K562 (cell line): Measurements from ENCODE around the gene NUP35. TPM values are rescaled to one million over a fixed set of nuclear protein-coding genes. Genes with fewer than 3 reads are reported as not detected.

Source experiments
- ARID1B ChIP-seq: fragments of 450-650 bp; IDR thresholded peaks from 2 replicates; pipeline ENCODE4 v1.6.1; 2016; ENCODE audit warnings: antibody characterized with exemption, mild to moderate bottlenecking, inconsistent platforms
- ATF1 ChIP-seq, 2 experiments: fragments of 450-650 bp in 1 of 2; IDR thresholded peaks; 2 replicates each; pipeline ENCODE4 v1.6.1; 2016; ENCODE audit warnings: missing compliant biosample characterization in 1 of 2, missing genetic modification characterization in 1 of 2
- BRCA1 ChIP-seq, 2 experiments: fragments of 450-650 bp in 1 of 2; sonication (generic) in 1 of 2; formaldehyde crosslinking in 1 of 2; IDR thresholded peaks; 2 replicates each; pipeline versions ENCODE4 v1.5.0 to v1.6.1; 2017 to 2020; ENCODE audit warnings: mild to moderate bottlenecking in 1 of 2, missing genetic modification reagents in 1 of 2
- CEBPB ChIP-seq: fragments of 450-650 bp; IDR thresholded peaks from 2 replicates; pipeline ENCODE4 v1.6.1; 2016; ENCODE audit warnings: missing genetic modification characterization, missing compliant biosample characterization
- KAT2B ChIP-seq: IDR thresholded peaks from one replicate; pipeline ENCODE4 v1.6.1; 2012; ENCODE audit warnings: low read depth, mild to moderate bottlenecking, control low read depth, inconsistent platforms, low read length, moderate library complexity
- KDM1A ChIP-seq, 2 experiments: fragments of 450-650 bp; IDR thresholded peaks; 2 replicates each; pipeline ENCODE4 v1.6.1; 2016; ENCODE audit warnings: mild to moderate bottlenecking in 2 of 2
- KLF10 ChIP-seq: fragments of 250-450 bp; sonication (Bioruptor Pico); IDR thresholded peaks from 2 replicates; pipeline ENCODE4 v1.6.1; 2021; ENCODE audit warnings: matching md5 sums
- L3MBTL2 ChIP-seq: fragments of 450-650 bp; IDR thresholded peaks from 2 replicates; pipeline ENCODE4 v1.6.1; 2016; ENCODE audit warnings: mild to moderate bottlenecking, moderate library complexity
- NCOA4 ChIP-seq: fragments of 450-650 bp; IDR thresholded peaks from 2 replicates; pipeline ENCODE4 v1.6.1; 2018; ENCODE audit warnings: mild to moderate bottlenecking; ENCODE audit not compliant: partially characterized antibody
- NFXL1 ChIP-seq: fragments of 450-650 bp; formaldehyde crosslinking; IDR thresholded peaks from 2 replicates; pipeline ENCODE4 v1.4.0; 2021; ENCODE audit warnings: mild to moderate bottlenecking
- RFX1 ChIP-seq: fragments of 450-650 bp; IDR thresholded peaks from 2 replicates; pipeline ENCODE4 v1.6.1; 2016; ENCODE audit warnings: mild to moderate bottlenecking, moderate library complexity
- SAFB2 ChIP-seq: fragments of 200-400 bp; formaldehyde crosslinking; IDR thresholded peaks from 2 replicates; pipeline ENCODE4 v1.6.1; 2018; ENCODE audit warnings: borderline replicate concordance, low read length, low read depth, moderate library complexity; ENCODE audit not compliant: severe bottlenecking
- SRSF3 ChIP-seq: fragments of 200-400 bp; formaldehyde crosslinking; IDR thresholded peaks from 2 replicates; pipeline ENCODE4 v1.6.1; 2016; ENCODE audit warnings: mild to moderate bottlenecking, low read length, moderate library complexity; ENCODE audit not compliant: insufficient read depth
- SRSF9 ChIP-seq: fragments of 200-400 bp; formaldehyde crosslinking; IDR thresholded peaks from 2 replicates; pipeline ENCODE4 v1.6.1; 2017; ENCODE audit warnings: low read depth, low read length, borderline replicate concordance
- ZKSCAN8 ChIP-seq: fragments of 200-800 bp; sonication (Bioruptor generic); IDR thresholded peaks from 2 replicates; pipeline ENCODE4 v1.6.1; 2016; ENCODE audit warnings: missing genetic modification characterization, missing compliant biosample characterization
- ZNF24 ChIP-seq: fragments of 450-650 bp; IDR thresholded peaks from 2 replicates; pipeline ENCODE4 v1.6.1; 2016
- ZNF3 ChIP-seq: fragments of 250-450 bp; sonication (Bioruptor Pico); IDR thresholded peaks from 2 replicates; pipeline ENCODE4 v1.5.0; 2021; ENCODE audit warnings: mild to moderate bottlenecking, moderate library complexity
- polyA plus RNA-seq, 8 experiments: library from polyadenylated mRNA; depleted of rRNA in 4 of 8; stranded (reverse) in 5 of 8; unstranded in 3 of 8; fragments of >200 nt; fragmentation: Nextera tagmentation in 2 of 8; fragmentation: Illumina TruSeq in 1 of 8; extraction: Ambion mirVana in 2 of 8; extraction: Trizol in 1 of 8; gene quantifications; 2 replicates each; pipeline versions ENCODE4 v1.2.1 to v1.2.3, GENCODE V29; 2011 to 2014; ENCODE audit warnings: inconsistent platforms in 1 of 8, missing spikeins in 1 of 8
- total RNA-seq, 7 experiments: library from RNA; depleted of rRNA in 6 of 7; stranded (reverse); fragments of >200 nt in 6 of 7; fragmentation: Illumina TruSeq in 2 of 7; extraction: Trizol in 2 of 7; gene quantifications; 2 replicates each; pipeline versions ENCODE4 v1.2.1 to v1.2.3, GENCODE V29; 2011 to 2021; ENCODE audit warnings: low replicate concordance in 1 of 7
- TF ChIP-seq, protein P1 (sequence below): fragments of 450-650 bp; IDR thresholded peaks from 2 replicates; pipeline ENCODE4 v1.6.1; 2018; ENCODE audit warnings: mild to moderate bottlenecking, low read depth; ENCODE audit not compliant: partially characterized antibody
- TF ChIP-seq, protein P2 (sequence below), 2 experiments: IDR thresholded peaks; 2 replicates each; pipeline ENCODE4 v1.6.1; 2012; ENCODE audit warnings: improper control_type of control experiment in 2 of 2, low read depth in 2 of 2, low read length in 2 of 2, borderline replicate concordance in 1 of 2
- TF ChIP-seq, protein P3 (sequence below): fragments of 250-450 bp; sonication (Bioruptor Pico); IDR thresholded peaks from 2 replicates; pipeline ENCODE4 v1.8.0; 2021; ENCODE audit warnings: moderate library complexity, mild to moderate bottlenecking, inconsistent platforms

Gene NUP35
- total and polyA plus RNA-seq, 9 of the 15 experiments (the other 6 are each of a cell fraction or from before 2014, with no cell fraction given): 24.5 to 78.2 (median 51.1) TPM

DNA sequence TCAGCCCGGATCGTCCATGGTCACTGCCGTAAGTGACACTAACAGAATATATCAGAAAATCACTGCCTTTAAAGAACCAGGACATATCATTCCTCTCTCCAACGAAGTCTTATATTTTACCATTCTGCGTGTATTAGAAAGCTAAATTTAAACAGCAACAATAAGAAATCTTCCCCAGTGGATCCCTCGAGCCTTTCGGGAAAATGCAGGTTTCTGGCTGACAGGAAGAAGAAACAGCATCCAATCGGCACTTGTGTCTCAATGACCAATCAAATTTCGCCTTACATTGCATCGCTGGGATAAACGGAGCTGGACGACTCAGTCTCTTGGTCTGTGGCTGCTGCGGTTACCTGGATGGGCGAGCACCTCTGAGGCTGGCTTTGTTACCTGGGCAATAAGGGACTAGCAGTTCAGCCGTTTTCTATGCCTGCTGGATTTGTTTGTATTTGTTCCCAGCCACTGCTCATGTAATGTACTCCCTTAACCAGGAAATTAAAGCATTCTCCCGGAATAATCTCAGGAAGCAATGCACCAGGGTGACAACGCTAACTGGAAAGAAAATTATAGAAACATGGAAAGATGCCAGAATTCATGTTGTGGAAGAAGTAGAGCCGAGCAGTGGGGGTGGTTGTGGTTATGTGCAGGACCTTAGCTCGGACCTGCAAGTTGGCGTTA, 45.6 kb upstream of the NUP35 start, which contains the start of gene DUSP19 (continued):
- no peak for TF ChIP-seq SRSF9
- TF ChIP-seq RFX1: peak; percentile 51
- TF ChIP-seq ATF1 (CRISPR knock-in tag; IDR thresholded peaks at IDR 0.05): no peak
- peak; percentile 69 for TF ChIP-seq ATF1 (tag; IDR thresholded peaks at IDR 0.05)
- no peak for TF ChIP-seq KAT2B
- TF ChIP-seq L3MBTL2: peak; percentile 89; the same call in 1 of the 2 replicates
- no peak; the same call in 1 of the 2 replicates for TF ChIP-seq ARID1B
- TF ChIP-seq ZKSCAN8 (CRISPR knock-in tag): no peak
- no peak for TF ChIP-seq NCOA4
- TF ChIP-seq, protein P1, sequence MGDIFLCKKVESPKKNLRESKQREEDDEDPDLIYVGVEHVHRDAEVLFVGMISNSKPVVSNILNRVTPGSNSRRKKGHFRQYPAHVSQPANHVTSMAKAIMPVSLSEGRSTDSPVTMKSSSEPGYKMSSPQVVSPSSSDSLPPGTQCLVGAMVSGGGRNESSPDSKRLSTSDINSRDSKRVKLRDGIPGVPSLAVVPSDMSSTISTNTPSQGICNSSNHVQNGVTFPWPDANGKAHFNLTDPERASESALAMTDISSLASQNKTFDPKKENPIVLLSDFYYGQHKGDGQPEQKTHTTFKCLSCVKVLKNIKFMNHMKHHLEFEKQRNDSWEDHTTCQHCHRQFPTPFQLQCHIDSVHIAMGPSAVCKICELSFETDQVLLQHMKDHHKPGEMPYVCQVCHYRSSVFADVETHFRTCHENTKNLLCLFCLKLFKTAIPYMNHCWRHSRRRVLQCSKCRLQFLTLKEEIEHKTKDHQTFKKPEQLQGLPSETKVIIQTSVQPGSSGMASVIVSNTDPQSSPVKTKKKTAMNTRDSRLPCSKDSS: no peak
- peak in 1 of 2 experiments; percentile 57 for TF ChIP-seq KDM1A (IDR thresholded peaks at IDR 0.05)
- no peak for TF ChIP-seq SRSF3
- TF ChIP-seq ZNF3 (CRISPR knock-in tag): no peak
- no peak for TF ChIP-seq BRCA1 (IDR thresholded peaks at IDR 0.05)
- TF ChIP-seq BRCA1 (CRISPR knock-in tag; IDR thresholded peaks at IDR 0.05): no peak
- TF ChIP-seq, protein P2, sequence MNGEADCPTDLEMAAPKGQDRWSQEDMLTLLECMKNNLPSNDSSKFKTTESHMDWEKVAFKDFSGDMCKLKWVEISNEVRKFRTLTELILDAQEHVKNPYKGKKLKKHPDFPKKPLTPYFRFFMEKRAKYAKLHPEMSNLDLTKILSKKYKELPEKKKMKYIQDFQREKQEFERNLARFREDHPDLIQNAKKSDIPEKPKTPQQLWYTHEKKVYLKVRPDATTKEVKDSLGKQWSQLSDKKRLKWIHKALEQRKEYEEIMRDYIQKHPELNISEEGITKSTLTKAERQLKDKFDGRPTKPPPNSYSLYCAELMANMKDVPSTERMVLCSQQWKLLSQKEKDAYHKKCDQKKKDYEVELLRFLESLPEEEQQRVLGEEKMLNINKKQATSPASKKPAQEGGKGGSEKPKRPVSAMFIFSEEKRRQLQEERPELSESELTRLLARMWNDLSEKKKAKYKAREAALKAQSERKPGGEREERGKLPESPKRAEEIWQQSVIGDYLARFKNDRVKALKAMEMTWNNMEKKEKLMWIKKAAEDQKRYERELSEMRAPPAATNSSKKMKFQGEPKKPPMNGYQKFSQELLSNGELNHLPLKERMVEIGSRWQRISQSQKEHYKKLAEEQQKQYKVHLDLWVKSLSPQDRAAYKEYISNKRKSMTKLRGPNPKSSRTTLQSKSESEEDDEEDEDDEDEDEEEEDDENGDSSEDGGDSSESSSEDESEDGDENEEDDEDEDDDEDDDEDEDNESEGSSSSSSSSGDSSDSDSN (IDR thresholded peaks at IDR 0.05; ENCODE audit: borderline replicate concordance in 1 of 2, low read depth in 2 of 2, low read length in 2 of 2): 0 out of 4 replicates have a peak, but pooled peaks have one; percentile 14 to 37
- TF ChIP-seq, protein P3, sequence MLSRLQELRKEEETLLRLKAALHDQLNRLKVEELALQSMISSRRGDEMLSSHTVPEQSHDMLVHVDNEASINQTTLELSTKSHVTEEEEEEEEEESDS (CRISPR knock-in tag): no peak
- TF ChIP-seq SAFB2: no peak
- TF ChIP-seq KLF10: no peak
- peak; percentile 18; the same call in 1 of the 2 replicates for TF ChIP-seq ZNF24
- TF ChIP-seq NFXL1 (CRISPR knock-in tag): no peak
- TF ChIP-seq CEBPB (tag): no peak
